ENCODE data around the gene METTL6.
"Not testable (repeated sequence)": the region's sequence is repeated elsewhere in the genome, so short reads cannot be mapped to it uniquely, and the experiment has no call there.

GRCh38 chr3:15393252-15393651 lies 34.1 kb downstream of the METTL6 start:
- TF ChIP-seq CTCF (IDR thresholded peaks at IDR 0.05; ENCODE audit: insufficient read depth, low read depth, low read length); EZH2 (IDR thresholded peaks at IDR 0.05; ENCODE audit: insufficient read depth, low read length): not testable (repeated sequence)

Measured in astrocyte (in vitro differentiated cells and primary cell).